ENCODE data around the gene SHH.
"Not testable (repeated sequence)": the region's sequence is repeated elsewhere in the genome, so short reads cannot be mapped to it uniquely, and the experiment has no call there.

Gene SHH

DNA sequence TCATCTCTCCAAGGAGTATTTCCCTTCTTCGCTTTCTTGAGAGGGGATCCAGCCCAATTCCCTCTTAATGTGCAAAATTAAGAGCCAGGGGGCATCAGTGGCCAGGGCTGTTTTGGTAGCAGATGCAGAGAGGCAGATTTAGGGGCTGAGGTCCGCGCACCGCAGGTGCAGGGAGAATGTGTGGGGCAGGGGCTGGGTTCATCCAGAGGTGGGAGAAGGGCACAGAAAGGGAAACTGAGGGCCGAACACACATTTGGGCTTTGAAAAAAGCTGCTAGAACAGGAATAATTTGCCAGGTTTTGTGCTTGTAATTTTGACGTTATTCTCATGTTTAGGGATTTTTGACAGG is 6.5 kb upstream of the SHH start:
- DNase-seq = no peak

DNA sequence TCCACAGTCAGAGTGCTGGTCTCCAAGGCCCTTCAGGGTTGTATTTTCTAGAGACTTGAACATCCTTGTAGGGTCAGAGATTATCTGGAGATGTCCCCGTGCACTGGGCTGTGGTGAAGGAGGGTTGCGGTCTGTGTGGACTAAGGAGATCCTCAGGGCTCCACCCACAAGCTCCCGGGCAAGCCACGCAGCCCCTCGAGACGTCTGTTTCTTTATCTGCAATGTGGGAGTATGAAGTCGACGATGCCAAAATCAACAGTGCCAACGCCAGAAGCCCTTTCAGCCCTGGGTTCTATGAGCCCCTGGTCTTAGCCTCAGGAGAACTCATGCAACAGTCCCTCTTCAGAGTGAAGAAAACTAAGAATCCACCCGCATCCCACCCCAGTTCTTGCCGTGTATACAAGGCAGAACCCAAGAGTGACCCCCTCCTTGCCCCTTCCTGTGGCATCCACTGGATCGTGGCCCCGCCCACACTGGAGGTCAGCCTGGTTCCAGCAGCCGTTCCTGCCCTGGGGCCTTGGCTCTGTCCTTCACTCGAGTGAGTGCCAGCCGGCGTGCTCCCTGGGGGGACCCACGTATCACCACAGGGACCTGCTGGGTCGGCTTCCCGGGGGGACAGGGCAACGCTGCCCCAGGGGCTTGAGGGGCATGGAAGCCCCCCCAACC is 6.0 kb upstream of the SHH start:
- no peak for DNase-seq

DNA sequence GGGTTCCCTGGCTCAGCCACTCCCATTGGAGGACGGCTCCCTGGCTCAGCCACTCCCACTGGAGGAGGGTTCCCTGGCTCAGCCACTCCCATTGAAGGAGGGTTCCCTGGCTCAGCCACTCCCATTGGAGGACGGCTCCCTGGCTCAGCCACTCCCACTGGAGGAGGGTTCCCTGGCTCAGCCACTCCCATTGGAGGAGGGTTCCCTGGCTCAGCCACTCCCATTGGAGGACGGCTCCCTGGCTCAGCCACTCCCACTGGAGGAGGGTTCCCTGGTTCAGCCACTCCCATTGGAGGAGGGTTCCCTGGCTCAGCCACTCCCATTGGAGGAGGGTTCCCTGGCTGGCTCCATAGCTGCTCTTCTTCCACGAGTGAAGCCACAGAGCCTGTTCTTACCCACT is 5.3 kb upstream of the SHH start:
- not testable (repeated sequence) for DNase-seq

- no peak for DNase-seq
Measured at GRCh38 chr7:155816996-155817395, 4.7 kb upstream of the SHH start.

DNA sequence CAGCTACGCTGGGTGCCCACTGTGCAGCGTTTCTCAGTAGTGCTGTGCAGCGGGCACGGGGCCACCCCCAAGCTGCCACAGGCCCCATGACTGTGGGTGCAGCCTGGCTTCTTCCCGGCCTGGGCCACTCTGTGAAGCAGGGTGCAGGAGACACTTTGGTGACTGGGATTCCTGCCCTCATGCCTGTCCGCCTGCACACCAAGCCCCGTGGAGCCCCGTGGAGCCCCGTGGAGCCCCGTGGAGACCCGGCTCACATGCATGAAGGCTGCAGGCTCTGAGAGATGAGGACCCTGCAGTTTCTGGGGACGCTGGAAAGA is 3.9 kb upstream of the SHH start:
- no peak for DNase-seq

DNA sequence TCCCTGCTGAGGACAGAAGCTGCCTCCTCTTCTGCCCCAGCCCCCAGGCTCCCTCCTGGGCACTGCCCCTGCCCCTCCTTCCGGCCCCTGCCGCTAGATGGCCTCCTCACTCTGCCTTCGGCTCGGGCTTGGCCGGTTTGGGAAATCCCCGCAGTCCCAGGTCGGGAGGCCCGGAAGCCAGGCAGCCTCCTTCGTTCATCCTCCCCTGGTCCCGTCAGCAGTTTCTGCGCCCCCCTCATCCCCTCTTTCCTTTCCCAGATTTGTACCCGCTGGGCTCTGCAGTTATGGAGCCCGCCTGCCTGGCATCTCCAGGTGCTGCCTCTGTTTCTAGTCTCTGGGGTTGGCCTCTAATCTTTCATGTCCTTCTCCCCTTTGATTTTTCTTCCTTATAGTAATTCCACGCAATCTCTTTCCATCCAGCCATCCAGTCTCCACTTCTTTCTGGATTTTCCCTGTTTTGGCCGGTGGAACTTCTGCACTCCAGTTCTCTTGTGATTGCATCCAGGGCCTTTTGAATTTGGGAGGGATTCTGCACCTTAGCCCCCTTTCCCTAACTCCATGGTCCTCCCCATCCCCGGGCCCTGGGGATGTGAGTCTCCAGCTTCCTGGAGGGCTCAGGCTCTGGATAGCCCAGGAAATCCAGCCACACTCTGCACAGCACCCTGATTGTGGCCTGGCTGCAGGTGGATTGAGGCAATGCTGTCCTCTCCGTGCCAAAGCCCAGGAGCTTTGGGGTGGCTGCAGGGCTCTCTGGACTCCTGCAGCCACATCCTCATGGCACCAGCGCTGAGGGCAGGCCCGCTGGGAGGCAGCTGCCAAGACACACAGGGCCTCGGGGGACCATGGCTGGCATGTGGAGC is 3.3 kb upstream of the SHH start:
- peak in 1 of 2 experiments; percentile 51 for DNase-seq

GRCh38 chr7:155814316-155815276 is 2.3 kb upstream of the SHH start:
- no peak for DNase-seq

GRCh38 chr7:155813546-155814315 is 1.5 kb upstream of the SHH start:
- DNase-seq = no peak

GRCh38 chr7:155813125-155813524 is 862 bp upstream of the SHH start:
- no peak for DNase-seq

- DNase-seq = peak in 1 of 2 experiments; percentile 13
Measured at GRCh38 chr7:155811560-155811894, 736 bp downstream of the SHH start.

GRCh38 chr7:155810770-155811559 is 1.3 kb downstream of the SHH start:
- DNase-seq = no peak

GRCh38 chr7:155809947-155810769 is 2.1 kb downstream of the SHH start:
- DNase-seq = peak in 1 of 2 experiments; percentile 21

DNA sequence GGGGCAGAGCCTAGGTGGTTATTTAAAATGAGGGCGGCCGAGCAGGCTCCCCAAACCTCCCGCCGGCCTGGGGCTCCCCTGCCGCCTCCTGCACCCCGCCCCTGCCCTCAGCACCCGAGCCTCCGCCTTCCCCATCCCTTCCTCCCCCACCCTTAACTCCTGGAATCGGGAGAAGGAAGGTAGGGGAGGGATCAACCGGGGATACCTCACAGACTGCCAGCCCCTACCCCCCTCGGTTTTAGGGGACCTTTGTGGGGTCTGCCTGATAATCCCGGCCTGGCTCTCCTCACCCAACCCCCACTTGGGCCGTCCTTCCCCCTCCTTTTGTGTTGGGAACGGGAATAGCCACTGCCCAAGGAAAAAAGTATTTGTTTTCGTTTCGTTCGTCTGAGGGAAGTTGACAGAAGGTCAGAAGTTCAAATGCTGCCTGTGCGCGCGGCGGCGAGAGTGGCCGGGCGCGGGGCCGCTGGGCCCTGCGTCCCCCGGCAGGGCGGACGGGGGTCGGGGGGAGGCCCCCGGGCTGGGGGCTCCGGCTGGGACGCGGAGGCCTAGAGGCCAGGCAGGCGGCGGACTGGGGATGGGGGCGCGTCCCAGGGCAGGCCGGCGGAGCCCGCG is 2.8 kb downstream of the SHH start:
- DNase-seq = no peak

GRCh38 chr7:155808549-155809331 is 3.5 kb downstream of the SHH start:
- peak in 1 of 2 experiments; percentile 23 for DNase-seq

DNA sequence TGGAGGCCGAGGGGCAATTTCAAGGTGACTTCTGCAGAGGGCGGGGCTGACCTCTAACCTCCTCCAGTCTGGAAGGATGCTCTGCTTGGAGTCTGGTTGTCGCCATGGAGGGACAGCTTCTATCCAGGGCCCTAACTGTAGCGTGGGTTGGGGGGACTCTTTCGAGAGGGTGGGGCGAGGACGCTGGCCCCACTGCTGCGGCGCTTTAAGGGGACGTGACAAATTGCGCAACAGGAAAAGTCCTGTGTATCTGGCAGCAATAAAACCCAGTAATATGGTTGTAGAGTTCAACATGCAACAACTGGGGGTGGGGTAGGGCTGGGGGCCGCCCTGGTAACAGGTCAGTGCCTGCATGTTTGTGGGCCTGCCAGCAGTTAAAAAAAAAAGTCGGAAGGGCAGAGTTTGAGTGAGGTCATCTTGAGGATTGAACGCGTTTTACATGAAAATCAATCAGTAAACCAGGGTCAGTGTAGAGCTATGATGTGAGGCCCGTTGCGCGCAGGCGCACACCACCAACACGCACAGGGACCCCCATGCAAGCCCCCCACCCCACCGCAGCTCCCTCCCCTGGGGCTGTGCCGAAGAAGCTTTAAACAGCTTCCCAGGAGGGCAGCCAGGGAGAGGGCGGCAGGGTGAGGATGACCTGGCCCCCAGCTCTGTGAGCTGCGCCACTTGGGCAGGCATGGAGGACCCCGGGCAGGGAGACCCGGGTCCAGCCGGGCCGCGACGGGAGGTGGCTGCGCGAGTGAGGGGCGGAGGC is 4.3 kb downstream of the SHH start:
- no peak for DNase-seq

DNA sequence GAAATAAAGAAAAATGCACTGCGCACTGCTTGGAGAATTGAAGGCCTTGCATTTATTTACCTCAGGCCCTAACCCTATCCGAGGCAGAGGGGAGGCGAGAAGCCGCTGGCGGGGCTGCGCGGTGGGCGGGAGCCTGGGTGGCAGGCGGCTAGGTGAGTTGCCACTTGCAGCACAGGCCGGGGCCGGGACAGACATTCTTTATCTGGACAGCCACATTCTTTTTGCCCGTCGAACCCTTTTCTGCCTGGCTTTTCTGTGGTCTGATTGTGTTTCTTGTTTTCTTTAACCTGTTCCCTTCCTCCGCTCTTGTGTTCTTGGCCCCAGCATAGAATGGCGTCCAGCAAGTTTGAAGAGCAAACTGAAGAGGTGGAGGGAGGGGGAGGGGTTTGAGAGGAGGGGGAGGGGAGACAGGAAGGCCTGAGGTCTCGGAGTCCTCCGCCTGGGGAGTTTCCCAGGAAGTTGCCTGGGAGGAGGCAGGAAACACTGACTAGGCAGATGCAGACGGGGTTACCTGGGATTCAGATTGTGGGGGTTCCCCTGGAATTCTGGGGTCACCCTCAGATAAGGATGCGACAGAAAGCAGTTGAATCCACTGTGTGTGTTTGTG is 5.1 kb downstream of the SHH start:
- no peak for DNase-seq

DNA sequence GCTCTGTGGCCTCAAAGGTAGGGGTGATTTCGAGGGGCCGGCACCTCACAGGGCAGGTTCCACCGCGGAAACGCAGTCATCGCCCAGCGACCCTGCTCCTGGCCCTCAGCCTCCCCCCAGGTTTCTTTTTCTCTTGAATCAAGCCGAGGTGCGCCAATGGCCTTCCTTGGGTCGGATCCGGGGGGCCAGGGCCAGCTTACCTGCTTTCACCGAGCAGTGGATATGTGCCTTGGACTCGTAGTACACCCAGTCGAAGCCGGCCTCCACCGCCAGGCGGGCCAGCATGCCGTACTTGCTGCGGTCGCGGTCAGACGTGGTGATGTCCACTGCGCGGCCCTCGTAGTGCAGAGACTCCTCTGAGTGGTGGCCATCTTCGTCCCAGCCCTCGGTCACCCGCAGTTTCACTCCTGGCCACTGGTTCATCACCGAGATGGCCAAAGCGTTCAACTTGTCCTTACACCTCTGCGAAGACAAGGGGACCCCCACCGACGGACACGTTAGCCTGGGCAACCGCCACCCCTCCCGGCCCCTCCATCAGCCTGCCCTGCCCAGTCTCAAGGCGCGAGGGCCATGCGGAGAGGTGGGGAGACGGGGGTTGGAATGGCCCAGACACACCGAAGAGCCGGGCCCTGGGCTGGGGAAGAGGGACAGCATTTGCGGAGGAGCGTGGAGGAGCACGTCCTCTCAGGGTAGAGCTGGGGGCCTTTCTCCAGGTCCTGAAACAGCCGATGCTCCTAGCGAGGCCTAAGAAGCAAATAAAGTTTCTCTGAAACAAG is 6.0 kb downstream of the SHH start:
- no peak for DNase-seq

GRCh38 chr7:155805826-155806095 is 6.5 kb downstream of the SHH start:
- DNase-seq = no peak
